ENCODE data around the gene PGAP6. TPM values are rescaled to one million over a fixed set of nuclear protein-coding genes. Genes with fewer than 3 reads are reported as not detected.
A peak's percentile ranks its signal among the peaks of the same experiment; 100 is the strongest.

PGAP6 gene
- total RNA-seq, 2 experiments from 2014 or later: 59.7 to 63.7 TPM

DNA sequence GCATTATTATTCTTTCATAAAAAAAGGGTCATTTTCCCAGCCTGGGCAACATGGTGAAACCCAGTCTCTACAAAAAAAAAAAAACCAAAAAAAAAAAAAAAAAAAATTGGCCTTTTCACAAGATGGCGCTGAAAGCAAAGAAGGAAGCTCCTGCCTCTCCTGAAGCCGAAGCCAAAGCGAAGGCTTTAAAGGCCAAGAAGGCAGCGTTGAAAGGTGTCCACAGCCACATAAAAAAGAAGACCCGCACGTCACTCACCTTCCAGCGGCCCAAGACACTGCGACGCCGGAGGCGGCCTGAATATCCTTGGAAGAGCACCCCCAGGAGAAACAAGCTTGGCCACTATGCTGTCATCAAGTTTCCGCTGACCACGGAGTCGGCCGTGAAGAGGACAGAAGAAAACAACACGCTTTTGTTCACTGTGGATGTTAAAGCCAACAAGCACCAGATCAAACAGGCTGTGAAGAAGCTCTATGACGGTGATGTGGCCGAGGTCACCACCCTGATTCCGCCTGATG is 4.9 kb upstream of the PGAP6 start:
- CTCF ChIA-PET: no interaction called here
- intact Hi-C loops (cut with DNase I, micrococcal nuclease): no loop called here
- Mint-ChIP-seq H3K4me3 (peak overlapping the region; percentile 15), H3K27ac (no peak overlapping the region), H3K36me3 (ENCODE audit: low read depth) (peaks cover 8% of the 10 kb centered on the region), H3K27me3 (no peaks in the 10 kb centered on the region), H3K9me3 (no peaks in the 10 kb centered on the region), H3K4me1 (ENCODE audit: low read depth) (peaks cover 16% of the 10 kb centered on the region)
- POLR2A ChIA-PET: interaction anchor here (0.7 kb wide), 1 partner anchor 14 kb away, joined by 3 read pairs; no protein-coding TSS in a partner anchor
- TF ChIP-seq, protein P1, sequence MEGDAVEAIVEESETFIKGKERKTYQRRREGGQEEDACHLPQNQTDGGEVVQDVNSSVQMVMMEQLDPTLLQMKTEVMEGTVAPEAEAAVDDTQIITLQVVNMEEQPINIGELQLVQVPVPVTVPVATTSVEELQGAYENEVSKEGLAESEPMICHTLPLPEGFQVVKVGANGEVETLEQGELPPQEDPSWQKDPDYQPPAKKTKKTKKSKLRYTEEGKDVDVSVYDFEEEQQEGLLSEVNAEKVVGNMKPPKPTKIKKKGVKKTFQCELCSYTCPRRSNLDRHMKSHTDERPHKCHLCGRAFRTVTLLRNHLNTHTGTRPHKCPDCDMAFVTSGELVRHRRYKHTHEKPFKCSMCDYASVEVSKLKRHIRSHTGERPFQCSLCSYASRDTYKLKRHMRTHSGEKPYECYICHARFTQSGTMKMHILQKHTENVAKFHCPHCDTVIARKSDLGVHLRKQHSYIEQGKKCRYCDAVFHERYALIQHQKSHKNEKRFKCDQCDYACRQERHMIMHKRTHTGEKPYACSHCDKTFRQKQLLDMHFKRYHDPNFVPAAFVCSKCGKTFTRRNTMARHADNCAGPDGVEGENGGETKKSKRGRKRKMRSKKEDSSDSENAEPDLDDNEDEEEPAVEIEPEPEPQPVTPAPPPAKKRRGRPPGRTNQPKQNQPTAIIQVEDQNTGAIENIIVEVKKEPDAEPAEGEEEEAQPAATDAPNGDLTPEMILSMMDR (IDR thresholded peaks at IDR 0.05): no peak
- Histone ChIP-seq H3K4me1 (ENCODE audit: insufficient read depth, low read length) (peaks cover 24% of the 10 kb centered on the region), H3K27me3 (ENCODE audit: control insufficient read depth in 1 of 2, insufficient read depth in 2 of 2, low read length in 2 of 2) (no peaks in the 10 kb centered on the region), H3K36me3 (ENCODE audit: insufficient read depth, low read length) (no peaks in the 10 kb centered on the region), H3K4me3 (ENCODE audit: low read length) (no peak overlapping the region), H3K27ac (ENCODE audit: low read depth in 1 of 2, low read length in 2 of 2) (no peak overlapping the region), H3K9me3 (ENCODE audit: control insufficient read depth in 1 of 2, insufficient read depth in 1 of 2, low read length in 2 of 2) (peaks cover 0 to 6% of the 10 kb centered on the region in 2 experiments)
- DNase-seq: peak in 1 of 14 experiments; percentile 15
- no peak for ATAC-seq (ENCODE audit: poor library complexity)

DNA sequence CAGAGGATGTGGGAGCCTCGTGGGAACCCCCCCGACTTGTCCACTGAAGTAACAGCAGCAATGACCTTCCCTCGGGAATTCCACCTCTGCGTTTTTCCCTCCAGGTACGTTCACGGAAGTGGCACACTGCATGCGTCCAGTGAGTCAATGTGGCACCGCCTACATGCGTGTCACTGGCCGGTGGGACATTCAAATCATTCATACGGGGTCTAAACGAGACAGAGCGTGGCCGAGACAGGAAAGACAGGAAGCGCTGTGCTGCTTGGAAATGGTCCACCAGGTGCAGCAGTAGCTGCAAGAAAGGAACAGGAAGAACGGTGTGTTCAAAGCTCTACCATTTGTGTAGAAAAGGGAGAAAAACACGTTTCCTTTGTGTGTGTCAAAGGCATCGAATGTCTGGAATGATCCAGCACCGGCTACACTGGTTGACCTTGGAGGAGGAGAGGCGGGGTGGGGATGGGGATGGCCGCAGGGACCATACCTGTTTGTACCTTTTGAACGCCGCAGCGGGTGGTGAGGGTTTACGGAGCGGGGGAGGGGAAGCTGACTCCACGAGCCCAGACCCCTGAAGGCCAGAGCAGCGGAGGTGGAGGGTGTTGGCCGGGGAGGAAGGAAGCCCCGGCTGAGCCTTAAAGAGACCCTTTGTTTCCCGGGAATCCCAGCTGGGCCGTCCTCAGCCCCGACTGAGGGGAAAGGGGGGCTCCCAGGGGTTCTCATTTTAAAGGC is 1.7 kb upstream of the PGAP6 start:
- TF ChIP-seq, protein P1 (IDR thresholded peaks at IDR 0.05): no peak
- no peaks in the 10 kb centered on the region for H3K27me3 ChIP-seq (ENCODE audit: control insufficient read depth in 1 of 2, insufficient read depth in 2 of 2, low read length in 2 of 2)
- peak overlapping the region; percentile 68 for H3K4me3 ChIP-seq (ENCODE audit: low read length)
- Mint-ChIP-seq H3K36me3 (ENCODE audit: low read depth) (peaks cover 16% of the 10 kb centered on the region), H3K9me3 (no peaks in the 10 kb centered on the region), H3K27ac (peak overlapping the region; percentile 80), H3K4me3 (peak overlapping the region; percentile 84), H3K27me3 (no peaks in the 10 kb centered on the region), H3K4me1 (ENCODE audit: low read depth) (peaks cover 26% of the 10 kb centered on the region)
- ATAC-seq (ENCODE audit: poor library complexity): peak; percentile 49
- H3K9me3 ChIP-seq (ENCODE audit: control insufficient read depth in 1 of 2, insufficient read depth in 1 of 2, low read length in 2 of 2): no peaks in the 10 kb centered on the region
- H3K36me3 ChIP-seq (ENCODE audit: insufficient read depth, low read length): no peaks in the 10 kb centered on the region
- intact Hi-C loops (cut with DNase I, micrococcal nuclease): loop anchor here (1.0 to 5.0 kb wide), 3 partner anchors 13 to 144 kb away; partner anchors contain the start of genes CAPN15 (in 1 of the 2), DECR2 (in 1 of the 2) and NME4 (in 1 of the 2)
- CTCF ChIA-PET: interaction anchor here (1.0 to 2.3 kb wide), 2 partner anchors 8 to 18 kb away, joined by 3 to 8 read pairs; partner anchors contain the start of gene DECR2
- peaks cover 50% of the 10 kb centered on the region for H3K4me1 ChIP-seq (ENCODE audit: insufficient read depth, low read length)
- POLR2A ChIA-PET: interaction anchor here (0.8 to 5.9 kb wide), 13 partner anchors 9 to 276 kb away, joined by 3 to 60 read pairs (median 3); partner anchors contain the start of genes DECR2, LUC7L, MRPL28 and RAB11FIP3
- peak overlapping the region in 1 of 2 donors; percentile 47 for H3K27ac ChIP-seq (ENCODE audit: low read depth in 1 of 2, low read length in 2 of 2)
- peak in 12 of 14 experiments; percentile 23 to 81 (median 44) for DNase-seq

GRCh38 chr16:381012-381788 is 578 bp downstream of the PGAP6 start:
- ChIA-PET POLR2A (interaction anchor here (1.4 to 5.9 kb wide), 6 partner anchors 10 to 274 kb away, joined by 3 to 60 read pairs (median 14); partner anchors contain the start of genes AXIN1, DECR2, MRPL28 and RAB11FIP3), CTCF (no interaction called here)
- H3K27me3 ChIP-seq (ENCODE audit: control insufficient read depth in 1 of 2, insufficient read depth in 2 of 2, low read length in 2 of 2): no peaks in the 10 kb centered on the region
- ATAC-seq (ENCODE audit: poor library complexity) (peak; percentile 35), DNase-seq (peak in 3 of 14 experiments; percentile 27 to 51 (median 35))
- H3K27ac Mint-ChIP-seq: peak overlapping the region; percentile 98
- H3K27me3 Mint-ChIP-seq: no peaks in the 10 kb centered on the region
- peak overlapping the region; percentile 80 for H3K4me3 Mint-ChIP-seq
- H3K9me3 ChIP-seq (ENCODE audit: control insufficient read depth in 1 of 2, insufficient read depth in 1 of 2, low read length in 2 of 2): no peaks in the 10 kb centered on the region
- peak overlapping the region; percentile 73 for H3K4me3 ChIP-seq (ENCODE audit: low read length)
- H3K27ac ChIP-seq (ENCODE audit: low read depth in 1 of 2, low read length in 2 of 2): peak overlapping the region in 1 of 2 donors; percentile 64
- H3K4me1 ChIP-seq (ENCODE audit: insufficient read depth, low read length): peaks cover 53% of the 10 kb centered on the region
- H3K36me3 Mint-ChIP-seq (ENCODE audit: low read depth): peaks cover 20% of the 10 kb centered on the region
- TF ChIP-seq, protein P1 (IDR thresholded peaks at IDR 0.05): no peak
- peaks cover 15% of the 10 kb centered on the region for H3K36me3 ChIP-seq (ENCODE audit: insufficient read depth, low read length)
- H3K4me1 Mint-ChIP-seq (ENCODE audit: low read depth): peaks cover 26% of the 10 kb centered on the region
- intact Hi-C loops (cut with DNase I, micrococcal nuclease): loop anchor here in 1 of 2 experiments (1.0 to 5.0 kb wide), 2 partner anchors 11 to 146 kb away; partner anchors contain the start of genes CAPN15 and MRPL28
- no peaks in the 10 kb centered on the region for H3K9me3 Mint-ChIP-seq

Data from CD4-positive, alpha-beta T cell (primary cell).